ENCODE measurements around the gene ST3GAL2.

DNA sequence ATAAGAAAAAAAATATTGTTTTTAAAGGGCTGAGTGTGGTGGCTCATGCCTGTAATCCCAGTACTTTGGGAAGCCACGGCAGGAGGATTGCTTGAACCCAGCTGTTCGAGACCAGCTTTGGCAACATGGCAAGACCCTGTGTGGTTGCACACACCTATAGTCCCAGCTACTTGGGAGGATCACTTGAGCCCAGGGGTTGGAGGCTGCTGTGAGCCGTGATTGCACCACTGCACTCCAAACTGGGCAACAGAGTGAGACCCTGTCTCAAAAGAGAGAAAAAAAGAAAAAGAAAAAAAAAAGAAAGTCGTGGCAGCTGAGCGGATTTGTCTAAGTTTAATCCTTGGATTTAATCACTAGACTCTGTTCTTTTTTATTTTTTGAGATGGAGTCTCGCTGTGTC lies 9.2 kb upstream of the ST3GAL2 start:
- TF ChIP-seq CTCF (conservative IDR thresholded peaks at IDR 0.05 in 1 of 2, IDR thresholded peaks at IDR 0.05 in 1 of 2; ENCODE audit: low read depth in 1 of 2, low read length in 2 of 2) (no peak), EZH2 (IDR thresholded peaks at IDR 0.05; ENCODE audit: low read length, missing control alignments) (no peak)

Data from fibroblast of lung (primary cell).